Vagina (tissue), 2 donors: ENCODE data around the gene GPR142. TPM values are rescaled to one million over a fixed set of nuclear protein-coding genes. Genes with fewer than 3 reads are reported as not detected.

Source experiments
- DNase-seq, 2 donors: peaks; one replicate each; pipeline ENCODE4 v3.0.0-alpha.2; 2017; ENCODE audit errors: extremely low spot score in 2 of 2
- H3K27ac ChIP-seq: fragments of 200-600 bp; sonication (generic); one replicate; pipeline ENCODE4 v1.5.1; 2019
- H3K27me3 ChIP-seq: fragments of 200-600 bp; sonication (generic); one replicate; pipeline ENCODE4 v1.5.1; 2019
- H3K36me3 ChIP-seq, 2 donors: fragments of 200-600 bp; sonication (generic); one replicate each; pipeline ENCODE4 v1.5.1; 2017 to 2019
- H3K4me1 ChIP-seq: fragments of 200-600 bp; sonication (generic); one replicate; pipeline ENCODE4 v1.5.1; 2019
- H3K4me3 ChIP-seq, 2 donors: fragments of 200-600 bp; sonication (generic); 1 replicate in 1 of 2; 2 replicates in 1 of 2; pipeline ENCODE4 v1.5.1; 2016 to 2019
- H3K9me3 ChIP-seq: fragments of 200-600 bp; sonication (generic); one replicate; pipeline ENCODE4 v1.5.1; 2019
- POLR2A ChIP-seq, 2 donors: fragments of 450-650 bp; IDR thresholded peaks; one replicate each; pipeline ENCODE4 v1.6.1; 2017; ENCODE audit warnings: antibody characterized with exemption in 2 of 2, mild to moderate bottlenecking in 2 of 2, moderate library complexity in 2 of 2
- POLR2AphosphoS5 ChIP-seq, 2 donors: sonication (generic); formaldehyde crosslinking; IDR thresholded peaks; one replicate each; pipeline ENCODE4 v1.9.0; 2017; ENCODE audit warnings: antibody characterized with exemption in 2 of 2, mild to moderate bottlenecking in 2 of 2, low read depth in 1 of 2; ENCODE audit not compliant: insufficient read depth in 1 of 2
- intact Hi-C: fragments of 100-400 bp; cut with DNase I; formaldehyde crosslinking; loops from one replicate; pipeline ENCODE4 v1.15.1; 2023
- total RNA-seq: library from RNA; depleted of rRNA; stranded (reverse); fragments of >200 nt; gene quantifications from one replicate; pipeline ENCODE4 v1.2.3, GENCODE V29; 2016
- TF ChIP-seq, protein P1 (sequence below), 3 experiments: fragments of 450-650 bp in 2 of 3; fragments of 200-600 bp in 1 of 3; sonication (generic) in 1 of 3; IDR thresholded peaks; one replicate each; pipeline ENCODE4 v1.5.1; 2017 to 2019; ENCODE audit warnings: antibody characterized with exemption in 3 of 3, mild to moderate bottlenecking in 2 of 3, moderate library complexity in 2 of 3

GPR142 gene
- total RNA-seq, 1 donor from 2014 or later, result 0.98 TPM

DNA sequence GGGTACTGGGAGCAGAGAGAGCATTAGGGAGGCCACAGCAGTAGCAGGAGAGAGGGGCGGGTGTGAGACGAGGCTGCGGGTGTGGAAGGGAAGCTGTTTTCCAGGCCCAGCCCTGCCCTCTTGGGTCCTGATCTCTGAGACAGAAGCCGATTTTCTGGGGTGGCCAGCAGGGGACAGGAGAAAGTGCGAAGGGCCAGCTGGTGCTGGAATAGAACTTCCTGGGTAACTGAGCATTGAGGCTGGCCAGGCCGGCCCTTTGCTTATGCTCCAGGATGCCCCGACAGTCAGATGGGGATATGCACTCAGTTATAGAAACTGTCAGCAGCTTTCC is 6.4 kb upstream of the GPR142 start:
- H3K27me3 ChIP-seq, result no peaks in the 10 kb centered on the region
- intact Hi-C loops, result loop anchor here (5.0 to 10.0 kb wide), 2 partner anchors 56 to 149 kb away; partner anchors contain the start of gene TTYH2

DNA sequence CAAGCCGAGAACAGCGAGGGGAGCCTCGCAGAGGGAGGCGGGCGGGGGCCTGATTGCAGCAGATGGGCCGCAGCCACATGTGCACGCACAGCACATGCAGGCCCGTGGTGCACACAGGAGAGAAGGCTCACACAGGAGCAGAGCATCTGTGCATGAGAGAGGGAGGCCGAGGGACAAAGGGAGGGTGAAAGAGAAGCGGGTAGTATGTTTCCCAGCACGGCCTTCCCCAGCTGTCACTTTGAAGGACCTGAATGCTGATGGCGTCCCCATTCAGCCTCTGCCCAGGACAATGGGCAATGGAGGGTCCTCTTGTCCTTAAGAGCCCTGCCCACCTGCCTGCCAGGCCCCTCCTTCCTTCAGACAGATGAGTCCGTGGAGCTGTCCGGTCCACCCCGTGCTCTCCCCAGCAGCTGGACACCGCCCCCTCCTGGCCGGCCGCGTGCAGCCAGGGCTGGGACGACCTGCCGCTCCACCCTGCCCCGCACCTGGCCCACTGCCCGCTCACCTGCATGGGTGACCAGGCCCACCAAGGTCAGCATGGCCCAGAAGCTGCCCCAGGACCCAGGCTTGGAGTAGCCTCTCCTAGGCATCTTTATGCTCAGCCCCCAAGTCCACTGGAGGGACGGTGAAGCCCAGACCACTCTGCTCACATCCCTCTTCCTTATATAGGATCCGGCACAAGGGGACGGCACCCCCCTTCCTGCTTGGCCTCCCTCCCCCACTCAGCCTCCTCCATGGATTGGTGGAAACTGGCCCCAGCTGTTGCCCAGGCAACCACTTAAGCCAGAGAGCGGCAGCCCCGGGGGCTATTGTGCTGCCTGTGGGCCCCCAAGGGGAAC is 5.9 kb upstream of the GPR142 start, which contains the start of gene BTBD17:
Gene BTBD17 (minus strand): TSS at position 639 of the 839 bp plus-strand sequence. CDS start 49 bp downstream, at position 590.
- no peaks in the 10 kb centered on the region for H3K27me3 ChIP-seq
- no peak within 1 kb of the TSS for H3K4me3 ChIP-seq
- H3K4me1 ChIP-seq, result peaks cover 24% of the 10 kb centered on the region
- TF ChIP-seq POLR2AphosphoS5 (IDR thresholded peaks at IDR 0.05; ENCODE audit: insufficient read depth in 1 of 2, low read depth in 1 of 2), result no peak
- TF ChIP-seq, protein P1, sequence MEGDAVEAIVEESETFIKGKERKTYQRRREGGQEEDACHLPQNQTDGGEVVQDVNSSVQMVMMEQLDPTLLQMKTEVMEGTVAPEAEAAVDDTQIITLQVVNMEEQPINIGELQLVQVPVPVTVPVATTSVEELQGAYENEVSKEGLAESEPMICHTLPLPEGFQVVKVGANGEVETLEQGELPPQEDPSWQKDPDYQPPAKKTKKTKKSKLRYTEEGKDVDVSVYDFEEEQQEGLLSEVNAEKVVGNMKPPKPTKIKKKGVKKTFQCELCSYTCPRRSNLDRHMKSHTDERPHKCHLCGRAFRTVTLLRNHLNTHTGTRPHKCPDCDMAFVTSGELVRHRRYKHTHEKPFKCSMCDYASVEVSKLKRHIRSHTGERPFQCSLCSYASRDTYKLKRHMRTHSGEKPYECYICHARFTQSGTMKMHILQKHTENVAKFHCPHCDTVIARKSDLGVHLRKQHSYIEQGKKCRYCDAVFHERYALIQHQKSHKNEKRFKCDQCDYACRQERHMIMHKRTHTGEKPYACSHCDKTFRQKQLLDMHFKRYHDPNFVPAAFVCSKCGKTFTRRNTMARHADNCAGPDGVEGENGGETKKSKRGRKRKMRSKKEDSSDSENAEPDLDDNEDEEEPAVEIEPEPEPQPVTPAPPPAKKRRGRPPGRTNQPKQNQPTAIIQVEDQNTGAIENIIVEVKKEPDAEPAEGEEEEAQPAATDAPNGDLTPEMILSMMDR (IDR thresholded peaks at IDR 0.05), result peak; percentile 10 to 64 (median 49)
- no peaks in the 10 kb centered on the region for H3K9me3 ChIP-seq
- intact Hi-C loops, result loop anchor here (5.0 to 10.0 kb wide), 2 partner anchors 57 to 149 kb away; partner anchors contain the start of gene TTYH2
- no peak for DNase-seq
- no peak within 1 kb of the TSS for H3K27ac ChIP-seq
- no peaks in the 10 kb centered on the region for H3K36me3 ChIP-seq

More for the DNA sequence above, 6.4 kb upstream of the GPR142 start:
- Histone ChIP-seq H3K27ac (no peak overlapping the region), H3K4me1 (peaks cover 24% of the 10 kb centered on the region), H3K9me3 (no peaks in the 10 kb centered on the region), H3K4me3 (no peak overlapping the region), H3K36me3 (no peaks in the 10 kb centered on the region)
- TF ChIP-seq, protein P1 (IDR thresholded peaks at IDR 0.05), result no peak
- no peak for TF ChIP-seq POLR2A (IDR thresholded peaks at IDR 0.05)
- TF ChIP-seq POLR2AphosphoS5 (IDR thresholded peaks at IDR 0.05; ENCODE audit: insufficient read depth in 1 of 2, low read depth in 1 of 2), result no peak
- DNase-seq, result no peak

DNA sequence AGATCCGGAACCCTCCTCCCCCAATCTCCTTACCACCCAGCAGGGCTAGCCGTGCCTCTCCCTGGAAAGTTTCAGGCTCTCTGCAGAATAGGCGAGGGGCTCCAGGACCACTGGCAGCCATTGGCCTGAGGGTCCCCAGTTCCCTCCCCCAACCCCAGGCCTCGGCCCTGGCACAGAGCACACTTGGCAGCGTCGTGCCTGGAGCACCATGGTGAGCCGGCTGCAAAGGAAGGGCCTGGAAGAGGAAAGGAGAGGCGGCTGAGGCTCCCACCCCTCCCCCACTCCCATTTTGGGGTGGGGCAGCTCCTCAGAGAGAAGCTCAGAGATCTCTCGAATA is 5.3 kb upstream of the GPR142 start:
- TF ChIP-seq, protein P1 (IDR thresholded peaks at IDR 0.05), result no peak
- Histone ChIP-seq H3K36me3 (no peaks in the 10 kb centered on the region), H3K27me3 (no peaks in the 10 kb centered on the region), H3K9me3 (no peaks in the 10 kb centered on the region), H3K4me1 (peaks cover 21% of the 10 kb centered on the region), H3K27ac (no peak overlapping the region), H3K4me3 (no peak overlapping the region)
- intact Hi-C loops, result loop anchor here (5.0 to 10.0 kb wide), 2 partner anchors 57 to 150 kb away; partner anchors contain the start of gene TTYH2
- no peak for DNase-seq

DNA sequence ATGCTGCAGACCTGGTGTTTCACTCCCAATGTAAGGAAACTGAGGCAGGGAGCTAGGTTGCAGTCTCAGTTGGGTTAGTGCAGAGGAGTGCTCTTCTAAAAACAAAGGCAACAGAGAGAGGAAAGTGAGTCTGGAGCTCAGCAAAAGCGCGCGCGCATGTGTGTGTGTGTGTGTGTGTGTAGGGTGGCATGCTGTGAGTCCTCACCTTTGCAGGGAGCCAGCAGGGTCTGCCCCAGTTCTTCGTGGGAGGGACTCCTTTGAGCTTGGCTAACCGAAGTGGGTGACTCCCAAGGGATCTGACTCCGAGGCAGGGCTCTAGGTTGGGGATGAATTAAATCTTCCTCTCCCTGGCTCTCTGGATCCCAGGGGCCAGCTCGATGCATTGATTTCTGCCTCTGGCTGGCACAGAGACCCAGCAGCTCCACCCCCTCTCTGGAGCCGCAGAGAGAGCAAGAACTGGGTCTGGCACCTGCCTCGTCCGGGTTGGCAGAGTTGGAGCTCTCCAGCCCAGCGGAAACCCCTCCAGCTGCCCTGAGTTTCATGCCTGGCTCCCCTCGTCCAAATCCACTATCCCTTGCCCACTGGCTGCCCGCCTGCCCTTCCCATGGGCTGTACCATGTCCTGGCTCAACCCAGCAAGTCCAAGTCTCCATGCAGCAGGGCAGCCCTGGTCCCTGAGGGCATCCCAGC is 4.4 kb upstream of the GPR142 start:
- DNase-seq, result no peak
- no peak overlapping the region for H3K27ac ChIP-seq
- H3K4me3 ChIP-seq, result no peak overlapping the region
- intact Hi-C loops, result loop anchor here (5.0 to 10.0 kb wide), 2 partner anchors 58 to 151 kb away; partner anchors contain the start of gene TTYH2
- H3K27me3 ChIP-seq, result no peaks in the 10 kb centered on the region
- H3K9me3 ChIP-seq, result no peaks in the 10 kb centered on the region
- TF ChIP-seq, protein P1 (IDR thresholded peaks at IDR 0.05), result no peak
- TF ChIP-seq POLR2A (IDR thresholded peaks at IDR 0.05) (no peak), POLR2AphosphoS5 (IDR thresholded peaks at IDR 0.05; ENCODE audit: insufficient read depth in 1 of 2, low read depth in 1 of 2) (no peak)
- H3K4me1 ChIP-seq, result peaks cover 13% of the 10 kb centered on the region
- H3K36me3 ChIP-seq, result no peaks in the 10 kb centered on the region
